GM12891 (cell line): ENCODE measurements around the gene NCAPH2.

Experiments used
- PAX5 ChIP-seq: IDR thresholded peaks from 2 replicates; pipeline ENCODE4 v1.6.1; 2011; ENCODE audit warnings: low read length, moderate library complexity, mild to moderate bottlenecking; ENCODE audit not compliant: insufficient read depth, severe bottlenecking
- POLR2A ChIP-seq: IDR thresholded peaks from 2 replicates; pipeline ENCODE4 v1.6.1; 2011; ENCODE audit warnings: low read depth, low read length, control low read depth
- POLR2AphosphoS5 ChIP-seq: IDR thresholded peaks from 2 replicates; pipeline ENCODE4 v1.6.1; 2011; ENCODE audit warnings: low read depth, low read length, control low read depth
- POU2F2 ChIP-seq: IDR thresholded peaks from 2 replicates; pipeline ENCODE4 v1.6.1; 2011; ENCODE audit warnings: low read depth, mild to moderate bottlenecking, control low read depth, low read length, moderate library complexity
- SPI1 ChIP-seq: IDR thresholded peaks from 2 replicates; pipeline ENCODE4 v1.6.1; 2011; ENCODE audit warnings: low read depth, low read length, control low read depth
- TAF1 ChIP-seq: IDR thresholded peaks from 2 replicates; pipeline ENCODE4 v1.6.1; 2011; ENCODE audit warnings: low read depth, low read length, control low read depth

GRCh38 chr22:50516068-50516467 is 8.0 kb downstream of the NCAPH2 start:
- TF ChIP-seq POLR2AphosphoS5 (no peak), TAF1 (no peak), POLR2A (no peak), SPI1 (no peak), POU2F2 (no peak), PAX5 (no peak)
